IMR-90 (cell line): ENCODE results near the gene ZG16B. TPM values are rescaled to one million over a fixed set of nuclear protein-coding genes. Genes with fewer than 3 reads are reported as not detected.

ENCODE experiments used
- ATAC-seq: fragments of 200-7000 bp; cut with Tn5 transposase; 2 replicates; pipeline ENCODE4 v1.9.1; 2020; ENCODE audit warnings: low read depth, mild to moderate bottlenecking, moderate library complexity
- BruUV-seq: library from RNA; stranded (reverse); fragments of 400-500 nt; replicated peaks from 2 replicates; lab custom pipeline; 2021; lab: Mats Ljungman, UMichigan
- CTCF ChIA-PET: fragments of 300-600 bp; formaldehyde crosslinking; extraction: SDS; loops from one replicate; lab custom pipeline; 2021; ENCODE audit warnings: antibody characterized with exemption; lab: Yijun Ruan, JAX
- POLR2A ChIA-PET: fragments of 300-600 bp; sonication (Branson Sonifier 250); formaldehyde crosslinking; loops from one replicate; lab custom pipeline; 2022; ENCODE audit warnings: antibody characterized with exemption; ENCODE audit not compliant: unreplicated experiment; lab: Charles Lee
- DNase-seq: peaks from one replicate; pipeline ENCODE4 v3.0.0; 2013
- H2AFZ ChIP-seq: replicated peaks from 2 replicates; pipeline ENCODE3; 2013; ENCODE audit warnings: low read length, mild to moderate bottlenecking; ENCODE audit not compliant: poor library complexity
- H2AK5ac ChIP-seq: 2 replicates; pipeline ENCODE4 v1.6.1; 2013; ENCODE audit warnings: low read depth, low read length, inconsistent platforms
- H2AK9ac ChIP-seq: replicated peaks from 2 replicates; pipeline ENCODE3; 2013; ENCODE audit warnings: mild to moderate bottlenecking, low read depth, low read length, moderate library complexity; ENCODE audit not compliant: poor library complexity
- H2BK120ac ChIP-seq: 2 replicates; pipeline ENCODE4 v1.6.1; 2013; ENCODE audit warnings: low read depth, low read length, inconsistent platforms
- H2BK15ac ChIP-seq: 3 replicates; pipeline ENCODE4 v1.6.1; 2013; ENCODE audit warnings: low read depth, low read length, inconsistent platforms
- H2BK20ac ChIP-seq: 2 replicates; pipeline ENCODE4 v1.6.1; 2013; ENCODE audit warnings: low read depth, mild to moderate bottlenecking, inconsistent platforms, low read length, moderate library complexity
- H2BK5ac ChIP-seq: 2 replicates; pipeline ENCODE4 v1.6.1; 2013; ENCODE audit warnings: mild to moderate bottlenecking, low read depth, low read length, inconsistent platforms; ENCODE audit not compliant: poor library complexity, severe bottlenecking
- H3K14ac ChIP-seq: replicated peaks from 2 replicates; pipeline ENCODE4 v1.6.1; 2013; ENCODE audit warnings: low read depth, low read length, inconsistent platforms
- H3K18ac ChIP-seq: 2 replicates; pipeline ENCODE4 v1.6.1; 2013; ENCODE audit warnings: low read depth, low read length, control low read depth
- H3K23ac ChIP-seq: 2 replicates; pipeline ENCODE4 v1.6.1; 2013; ENCODE audit warnings: low read depth, low read length, inconsistent platforms
- H3K27ac ChIP-seq: 2 replicates; pipeline ENCODE4 v1.5.1; 2013; ENCODE audit warnings: mild to moderate bottlenecking, control low read depth, low read length; ENCODE audit not compliant: insufficient read depth
- H3K27me3 ChIP-seq: 2 replicates; pipeline ENCODE4 v1.6.1; 2013; ENCODE audit warnings: low read length; ENCODE audit not compliant: control insufficient read depth, insufficient read depth
- H3K36me3 ChIP-seq: 2 replicates; pipeline ENCODE4 v1.6.1; 2013; ENCODE audit warnings: low read length, mixed read lengths; ENCODE audit not compliant: control insufficient read depth, insufficient read depth
- H3K4ac ChIP-seq: 2 replicates; pipeline ENCODE4 v1.6.1; 2013; ENCODE audit warnings: low read depth, low read length, inconsistent platforms
- H3K4me1 ChIP-seq: 2 replicates; pipeline ENCODE4 v1.6.1; 2013; ENCODE audit warnings: low read length, mixed read lengths; ENCODE audit not compliant: control insufficient read depth, insufficient read depth
- H3K4me2 ChIP-seq: 2 replicates; pipeline ENCODE4 v1.6.1; 2013; ENCODE audit warnings: low read depth, mild to moderate bottlenecking, control low read depth, low read length, moderate library complexity
- H3K4me3 ChIP-seq: 2 replicates; pipeline ENCODE4 v1.5.1; 2013; ENCODE audit warnings: low read depth, mild to moderate bottlenecking, control low read depth, low read length, moderate library complexity; ENCODE audit not compliant: insufficient read depth
- H3K56ac ChIP-seq: 2 replicates; pipeline ENCODE4 v1.6.1; 2013; ENCODE audit warnings: low read length, inconsistent platforms; ENCODE audit not compliant: insufficient read depth; ENCODE audit errors: extremely low read depth
- H3K79me1 ChIP-seq, 2 experiments: 2 replicates each; pipeline ENCODE4 v1.6.1; 2013; ENCODE audit warnings: low read length in 2 of 2, inconsistent platforms in 1 of 2, low read depth in 1 of 2
- H3K9ac ChIP-seq: 2 replicates; pipeline ENCODE4 v1.6.1; 2013; ENCODE audit warnings: low read depth, low read length, control low read depth
- H3K9me1 ChIP-seq: 2 replicates; pipeline ENCODE4 v1.6.1; 2013; ENCODE audit warnings: low read length, inconsistent platforms; ENCODE audit not compliant: insufficient read depth
- H3K9me3 ChIP-seq: 2 replicates; pipeline ENCODE4 v1.6.1; 2013; ENCODE audit warnings: low read length; ENCODE audit not compliant: control insufficient read depth, insufficient read depth
- H4K20me1 ChIP-seq: 2 replicates; pipeline ENCODE4 v1.6.1; 2013; ENCODE audit warnings: low read length, inconsistent platforms; ENCODE audit not compliant: insufficient read depth
- H4K5ac ChIP-seq: 2 replicates; pipeline ENCODE4 v1.6.1; 2013; ENCODE audit warnings: mild to moderate bottlenecking, low read depth, low read length, control low read depth
- H4K8ac ChIP-seq, 2 experiments: 2 replicates each; pipeline ENCODE4 v1.6.1; 2013; ENCODE audit warnings: low read depth in 2 of 2, low read length in 2 of 2, control low read depth in 1 of 2, inconsistent platforms in 1 of 2
- H4K91ac ChIP-seq: 2 replicates; pipeline ENCODE4 v1.6.1; 2013; ENCODE audit warnings: low read depth, low read length, inconsistent platforms; ENCODE audit not compliant: insufficient read depth
- BHLHE40 ChIP-seq: fragments of 150-350 bp; IDR thresholded peaks from 2 replicates; pipeline ENCODE4 v1.6.1; 2016; ENCODE audit warnings: mild to moderate bottlenecking, low read depth, low read length
- CEBPB ChIP-seq: IDR thresholded peaks from 2 replicates; pipeline ENCODE4 v1.6.1; 2012; ENCODE audit warnings: low read depth, low read length, improper control_type of control experiment
- CHD1 ChIP-seq: IDR thresholded peaks from 2 replicates; pipeline ENCODE4 v1.6.1; 2012; ENCODE audit warnings: low read depth, low read length, improper control_type of control experiment
- FOS ChIP-seq: fragments of 150-350 bp; IDR thresholded peaks from 2 replicates; pipeline ENCODE4 v1.6.1; 2016; ENCODE audit warnings: low read depth, low read length
- MAFK ChIP-seq: IDR thresholded peaks from 2 replicates; pipeline ENCODE4 v1.6.1; 2012; ENCODE audit warnings: low read depth, low read length, improper control_type of control experiment
- MAZ ChIP-seq: IDR thresholded peaks from 2 replicates; pipeline ENCODE4 v1.6.1; 2012; ENCODE audit warnings: low read depth, mild to moderate bottlenecking, low read length, improper control_type of control experiment, moderate library complexity, borderline replicate concordance
- MXI1 ChIP-seq: IDR thresholded peaks from 2 replicates; pipeline ENCODE4 v1.6.1; 2012; ENCODE audit warnings: low read depth, mild to moderate bottlenecking, low read length, moderate library complexity, borderline replicate concordance
- NFE2L2 ChIP-seq: fragments of 150-350 bp; IDR thresholded peaks from 2 replicates; pipeline ENCODE4 v1.6.1; 2016; ENCODE audit warnings: low read depth, mild to moderate bottlenecking, low read length
- POLR2A ChIP-seq: IDR thresholded peaks from 2 replicates; pipeline ENCODE4 v1.6.1; 2012; ENCODE audit warnings: mild to moderate bottlenecking, low read depth, low read length
- RAD21 ChIP-seq: IDR thresholded peaks from 2 replicates; pipeline ENCODE4 v1.6.1; 2012; ENCODE audit warnings: low read length, improper control_type of control experiment
- RCOR1 ChIP-seq: IDR thresholded peaks from 2 replicates; pipeline ENCODE4 v1.6.1; 2012; ENCODE audit warnings: mild to moderate bottlenecking, low read length, improper control_type of control experiment; ENCODE audit not compliant: insufficient replicate concordance
- RFX5 ChIP-seq: IDR thresholded peaks from 2 replicates; pipeline ENCODE4 v1.8.0; 2012; ENCODE audit warnings: low read depth, mild to moderate bottlenecking, low read length, moderate library complexity
- SMC3 ChIP-seq: fragments of 150-350 bp; IDR thresholded peaks from 2 replicates; pipeline ENCODE4 v1.6.1; 2016; ENCODE audit warnings: low read depth, mild to moderate bottlenecking, antibody characterized with exemption, low read length, moderate library complexity
- USF2 ChIP-seq: fragments of 150-350 bp; IDR thresholded peaks from 2 replicates; pipeline ENCODE4 v1.6.1; 2017; ENCODE audit warnings: mild to moderate bottlenecking, antibody characterized with exemption, low read length, low read depth
- WGBS, 2 experiments: methylation state at CpG; one replicate each; pipeline versions ENCODE4 v1.1.5 to v1.1.7; 2013; ENCODE audit warnings: missing lambda C conversion rate in 2 of 2; ENCODE audit not compliant: insufficient read length in 1 of 2; ENCODE audit errors: extremely low coverage in 2 of 2; 5-methylcytosine and 5-hydroxymethylcytosine counted together
- dilution Hi-C: fragments of 300-500 bp; cut with HindIII; formaldehyde crosslinking; loops from one replicate; pipeline ENCODE4 v1.14.3; 2018; ENCODE audit warnings: low sequenced_read_pairs; ENCODE audit not compliant: unreplicated experiment
- in situ Hi-C: fragments of 300-500 bp; cut with MboI; formaldehyde crosslinking; loops from 3 replicates; pipeline ENCODE4 v1.14.3; 2019; ENCODE audit warnings: low sequenced_read_pairs, inconsistent platforms, mixed read lengths
- intact Hi-C: fragments of 100-400 bp; cut with micrococcal nuclease; formaldehyde crosslinking; loops from 2 replicates; pipeline ENCODE4 v1.10.0; 2022
- polyA plus RNA-seq, 3 experiments: library from polyadenylated mRNA; depleted of rRNA; stranded (reverse); fragments of >200 nt; gene quantifications; 2 replicates each; pipeline ENCODE4 v1.2.3, GENCODE V29; 2012; ENCODE audit warnings: low replicate concordance in 1 of 3
- total RNA-seq: library from RNA; depleted of rRNA; stranded (reverse); fragments of >200 nt; gene quantifications from 2 replicates; pipeline ENCODE4 v1.2.3, GENCODE V29; 2012
- TF ChIP-seq, protein P1 (sequence below): fragments of 150-350 bp; IDR thresholded peaks from 2 replicates; pipeline ENCODE4 v1.6.1; 2016; ENCODE audit warnings: low read depth, mild to moderate bottlenecking, low read length, moderate library complexity, borderline replicate concordance
- TF ChIP-seq, protein P2 (sequence below): conservative IDR thresholded peaks from 2 replicates; pipeline ENCODE4 v1.5.1; 2012; ENCODE audit warnings: mild to moderate bottlenecking, low read depth, low read length, improper control_type of control experiment

ZG16B gene
- total and polyA plus RNA-seq, 2 of the 4 experiments (the other 2 are of a cell fraction) = 0.54 to 0.65 TPM

GRCh38 chr16:2814551-2815298, 15.4 kb upstream of the ZG16B start:
- no peaks in the 10 kb centered on the region for H3K79me1 ChIP-seq
- no peak overlapping the region for H2AK5ac ChIP-seq
- H3K9me1 ChIP-seq = no peaks in the 10 kb centered on the region
- no peaks in the 10 kb centered on the region for H3K36me3 ChIP-seq
- no peak overlapping the region for H2BK5ac ChIP-seq
- ATAC-seq (no peak), DNase-seq (no peak)
- H3K4me2 ChIP-seq = no peak overlapping the region
- H3K14ac ChIP-seq = no peak overlapping the region
- no peak overlapping the region for H2BK20ac ChIP-seq
- H3K56ac ChIP-seq = no peak overlapping the region
- dilution Hi-C loops = no loop called here
- H4K8ac ChIP-seq = no peak overlapping the region
- H2BK120ac ChIP-seq = no peak overlapping the region
- no peak overlapping the region for H4K91ac ChIP-seq
- in situ Hi-C loops = no loop called here
- intact Hi-C loops = no loop called here
- H3K4me3 ChIP-seq = no peak overlapping the region
- H3K23ac ChIP-seq = no peak overlapping the region
- no peaks in the 10 kb centered on the region for H3K9me3 ChIP-seq
- no peak overlapping the region for H3K4ac ChIP-seq
- H2AFZ ChIP-seq = no peak overlapping the region
- WGBS, 2 experiments = 63% methylated on average over 4 of the region's 20 CpGs; no CpG with 5 or more reads in 1 of the 2 experiments
- H4K5ac ChIP-seq = no peak overlapping the region
- no peak overlapping the region for H3K27ac ChIP-seq
- no peak overlapping the region for H3K9ac ChIP-seq
- H4K20me1 ChIP-seq = no peaks in the 10 kb centered on the region
- no TSS peak for BruUV-seq
- TF ChIP-seq RAD21 = no peak
- no peak for TF ChIP-seq NFE2L2
- TF ChIP-seq MAZ = no peak
- no peak for TF ChIP-seq CEBPB
- TF ChIP-seq BHLHE40 = no peak
- TF ChIP-seq CHD1 = no peak
- no peak for TF ChIP-seq MXI1
- TF ChIP-seq FOS = no peak
- TF ChIP-seq MAFK = no peak
- TF ChIP-seq, protein P1, sequence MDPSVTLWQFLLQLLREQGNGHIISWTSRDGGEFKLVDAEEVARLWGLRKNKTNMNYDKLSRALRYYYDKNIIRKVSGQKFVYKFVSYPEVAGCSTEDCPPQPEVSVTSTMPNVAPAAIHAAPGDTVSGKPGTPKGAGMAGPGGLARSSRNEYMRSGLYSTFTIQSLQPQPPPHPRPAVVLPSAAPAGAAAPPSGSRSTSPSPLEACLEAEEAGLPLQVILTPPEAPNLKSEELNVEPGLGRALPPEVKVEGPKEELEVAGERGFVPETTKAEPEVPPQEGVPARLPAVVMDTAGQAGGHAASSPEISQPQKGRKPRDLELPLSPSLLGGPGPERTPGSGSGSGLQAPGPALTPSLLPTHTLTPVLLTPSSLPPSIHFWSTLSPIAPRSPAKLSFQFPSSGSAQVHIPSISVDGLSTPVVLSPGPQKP = no peak
- no peak for TF ChIP-seq POLR2A
- no peak for TF ChIP-seq USF2
- TF ChIP-seq, protein P2, sequence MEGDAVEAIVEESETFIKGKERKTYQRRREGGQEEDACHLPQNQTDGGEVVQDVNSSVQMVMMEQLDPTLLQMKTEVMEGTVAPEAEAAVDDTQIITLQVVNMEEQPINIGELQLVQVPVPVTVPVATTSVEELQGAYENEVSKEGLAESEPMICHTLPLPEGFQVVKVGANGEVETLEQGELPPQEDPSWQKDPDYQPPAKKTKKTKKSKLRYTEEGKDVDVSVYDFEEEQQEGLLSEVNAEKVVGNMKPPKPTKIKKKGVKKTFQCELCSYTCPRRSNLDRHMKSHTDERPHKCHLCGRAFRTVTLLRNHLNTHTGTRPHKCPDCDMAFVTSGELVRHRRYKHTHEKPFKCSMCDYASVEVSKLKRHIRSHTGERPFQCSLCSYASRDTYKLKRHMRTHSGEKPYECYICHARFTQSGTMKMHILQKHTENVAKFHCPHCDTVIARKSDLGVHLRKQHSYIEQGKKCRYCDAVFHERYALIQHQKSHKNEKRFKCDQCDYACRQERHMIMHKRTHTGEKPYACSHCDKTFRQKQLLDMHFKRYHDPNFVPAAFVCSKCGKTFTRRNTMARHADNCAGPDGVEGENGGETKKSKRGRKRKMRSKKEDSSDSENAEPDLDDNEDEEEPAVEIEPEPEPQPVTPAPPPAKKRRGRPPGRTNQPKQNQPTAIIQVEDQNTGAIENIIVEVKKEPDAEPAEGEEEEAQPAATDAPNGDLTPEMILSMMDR = no peak
- TF ChIP-seq RCOR1 = no peak
- TF ChIP-seq RFX5 = no peak
- no peak for TF ChIP-seq SMC3
- peaks cover 63% of the 10 kb centered on the region for H3K27me3 ChIP-seq
- ChIA-PET CTCF (interaction anchor here (1.3 kb wide), 1 partner anchor 15 kb away, joined by 3 read pairs; no protein-coding TSS in a partner anchor), POLR2A (no interaction called here)
- no peaks in the 10 kb centered on the region for H3K4me1 ChIP-seq
- H3K18ac ChIP-seq = no peak overlapping the region
- H2BK15ac ChIP-seq = no peak overlapping the region
- H2AK9ac ChIP-seq = no peak overlapping the region
